SK-N-SH treated with all-trans-retinoic acid at 6 μM for 48 hours (cell line): ENCODE results near the gene NSUN2.

ENCODE experiments used
- CSDC2 ChIP-seq: fragments of 250-450 bp; sonication (Bioruptor Pico); IDR thresholded peaks from 2 replicates; pipeline ENCODE4 v1.5.0; 2020; ENCODE audit warnings: mild to moderate bottlenecking, moderate library complexity
- OSR1 ChIP-seq: fragments of 250-450 bp; sonication (Bioruptor Pico); IDR thresholded peaks from 2 replicates; pipeline ENCODE4 v1.8.0; 2022; ENCODE audit warnings: moderate library complexity, mild to moderate bottlenecking, inconsistent platforms
- ZC3H10 ChIP-seq: fragments of 250-450 bp; sonication (Bioruptor Pico); IDR thresholded peaks from 2 replicates; pipeline ENCODE4 v1.5.1; 2021; ENCODE audit warnings: mild to moderate bottlenecking, moderate library complexity
- ZFP30 ChIP-seq: fragments of 450-650 bp; formaldehyde crosslinking; IDR thresholded peaks from 2 replicates; pipeline ENCODE4 v1.5.0; 2022; ENCODE audit warnings: mild to moderate bottlenecking, moderate library complexity
- TF ChIP-seq, protein P1 (sequence below): fragments of 250-450 bp; sonication (Bioruptor Pico); IDR thresholded peaks from 2 replicates; pipeline ENCODE4 v1.8.0; 2021; ENCODE audit warnings: low read depth, mild to moderate bottlenecking, moderate library complexity, borderline replicate concordance

- TF ChIP-seq CSDC2 (CRISPR knock-in tag) (no peak), ZFP30 (CRISPR knock-in tag) (no peak), ZC3H10 (no peak), OSR1 (CRISPR knock-in tag) (no peak)
- TF ChIP-seq, protein P1, sequence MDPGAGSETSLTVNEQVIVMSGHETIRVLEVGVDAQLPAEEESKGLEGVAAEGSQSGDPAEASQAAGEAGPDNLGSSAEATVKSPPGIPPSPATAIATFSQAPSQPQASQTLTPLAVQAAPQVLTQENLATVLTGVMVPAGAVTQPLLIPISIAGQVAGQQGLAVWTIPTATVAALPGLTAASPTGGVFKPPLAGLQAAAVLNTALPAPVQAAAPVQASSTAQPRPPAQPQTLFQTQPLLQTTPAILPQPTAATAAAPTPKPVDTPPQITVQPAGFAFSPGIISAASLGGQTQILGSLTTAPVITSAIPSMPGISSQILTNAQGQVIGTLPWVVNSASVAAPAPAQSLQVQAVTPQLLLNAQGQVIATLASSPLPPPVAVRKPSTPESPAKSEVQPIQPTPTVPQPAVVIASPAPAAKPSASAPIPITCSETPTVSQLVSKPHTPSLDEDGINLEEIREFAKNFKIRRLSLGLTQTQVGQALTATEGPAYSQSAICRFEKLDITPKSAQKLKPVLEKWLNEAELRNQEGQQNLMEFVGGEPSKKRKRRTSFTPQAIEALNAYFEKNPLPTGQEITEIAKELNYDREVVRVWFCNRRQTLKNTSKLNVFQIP (CRISPR knock-in tag), result no peak
These were observed 40.2 kb downstream of the NSUN2 start for GRCh38 chr5:6592601-6593000.
